Natural killer cell (primary cell): ENCODE data around the gene DUSP22. TPM values are rescaled to one million over a fixed set of nuclear protein-coding genes. Genes with fewer than 3 reads are reported as not detected.

Experiments
- ATAC-seq, 3 donors: fragments of 150-1000 bp in 2 of 3; fragments of 200-7000 bp in 1 of 3; cut with Tn5 transposase; 1 replicate in 1 of 3; 2 replicates in 2 of 3; pipeline ENCODE4 v1.10.0; 2021; ENCODE audit warnings: mild to moderate bottlenecking in 2 of 3, moderate library complexity in 2 of 3
- DNase-seq, 2 donors: peaks; one replicate each; pipeline versions ENCODE4 v3.0.0 to v3.0.0-alpha.2; 2013 to 2021; ENCODE audit warnings: mixed read lengths in 1 of 2
- H3K27ac ChIP-seq: one replicate; pipeline ENCODE4 v1.5.1; 2013; ENCODE audit warnings: mild to moderate bottlenecking, low read length
- H3K27me3 ChIP-seq: one replicate; pipeline ENCODE4 v1.6.1; 2013; ENCODE audit warnings: low read length; ENCODE audit not compliant: control insufficient read depth, insufficient read depth
- H3K36me3 ChIP-seq: one replicate; pipeline ENCODE4 v1.6.1; 2013; ENCODE audit warnings: low read length; ENCODE audit not compliant: control insufficient read depth, insufficient read depth
- H3K4me1 ChIP-seq: one replicate; pipeline ENCODE4 v1.6.1; 2013; ENCODE audit warnings: low read length; ENCODE audit not compliant: control insufficient read depth, insufficient read depth
- H3K4me3 ChIP-seq: one replicate; pipeline ENCODE4 v1.5.1; 2013; ENCODE audit warnings: low read length
- H3K9me3 ChIP-seq: one replicate; pipeline ENCODE4 v1.6.1; 2013; ENCODE audit warnings: low read length; ENCODE audit not compliant: control insufficient read depth, insufficient read depth
- H3K27ac Mint-ChIP-seq, 2 donors: one replicate each; pipeline ENCODE4 v1.8.0; 2022; ENCODE audit warnings: mild to moderate bottlenecking in 2 of 2, mixed read lengths in 2 of 2, moderate library complexity in 1 of 2
- H3K27me3 Mint-ChIP-seq, 2 donors: one replicate each; pipeline ENCODE4 v1.8.0; 2022; ENCODE audit warnings: low read depth in 2 of 2, mixed read lengths in 2 of 2
- H3K36me3 Mint-ChIP-seq: one replicate; pipeline ENCODE4 v1.8.0; 2022; ENCODE audit warnings: mixed read lengths
- H3K4me1 Mint-ChIP-seq, 2 donors: one replicate each; pipeline ENCODE4 v1.8.0; 2022; ENCODE audit warnings: mixed read lengths in 2 of 2
- H3K4me3 Mint-ChIP-seq: one replicate; pipeline ENCODE4 v1.8.0; 2022; ENCODE audit warnings: mild to moderate bottlenecking, moderate library complexity, mixed read lengths
- H3K9me3 Mint-ChIP-seq, 2 donors: one replicate each; pipeline ENCODE4 v1.8.0; 2022; ENCODE audit warnings: mixed read lengths in 2 of 2
- WGBS: methylation state at CpG from one replicate; pipeline ENCODE4 v1.1.7; 2013; ENCODE audit warnings: missing lambda C conversion rate; ENCODE audit not compliant: insufficient coverage; 5-methylcytosine and 5-hydroxymethylcytosine counted together
- intact Hi-C: fragments of 100-400 bp; cut with micrococcal nuclease; formaldehyde crosslinking; loops from one replicate; pipeline ENCODE4 v1.14.2; 2022
- total RNA-seq, 4 donors: library from RNA; stranded (reverse); fragments of 120-200 nt in 1 of 4; gene quantifications; one replicate each; pipeline versions ENCODE4 v1.2.3 to v1.2.4, GENCODE V29; 2013 to 2022
- TF ChIP-seq, protein P1 (sequence below): fragments of 200-600 bp; IDR thresholded peaks from one replicate; pipeline ENCODE4 v1.8.0; 2022; ENCODE audit warnings: antibody characterized with exemption

DUSP22 gene
- total RNA-seq, 3 donors from 2014 or later (not counting 1 experiment from before 2014, with no cell fraction given) = 50.4 to 61.5 (median 56.6) TPM

GRCh38 chr6:353642-354614 lies 61.6 kb downstream of the DUSP22 start:
- H3K4me3 Mint-ChIP-seq = no peak overlapping the region
- no peak for ATAC-seq
- TF ChIP-seq, protein P1, sequence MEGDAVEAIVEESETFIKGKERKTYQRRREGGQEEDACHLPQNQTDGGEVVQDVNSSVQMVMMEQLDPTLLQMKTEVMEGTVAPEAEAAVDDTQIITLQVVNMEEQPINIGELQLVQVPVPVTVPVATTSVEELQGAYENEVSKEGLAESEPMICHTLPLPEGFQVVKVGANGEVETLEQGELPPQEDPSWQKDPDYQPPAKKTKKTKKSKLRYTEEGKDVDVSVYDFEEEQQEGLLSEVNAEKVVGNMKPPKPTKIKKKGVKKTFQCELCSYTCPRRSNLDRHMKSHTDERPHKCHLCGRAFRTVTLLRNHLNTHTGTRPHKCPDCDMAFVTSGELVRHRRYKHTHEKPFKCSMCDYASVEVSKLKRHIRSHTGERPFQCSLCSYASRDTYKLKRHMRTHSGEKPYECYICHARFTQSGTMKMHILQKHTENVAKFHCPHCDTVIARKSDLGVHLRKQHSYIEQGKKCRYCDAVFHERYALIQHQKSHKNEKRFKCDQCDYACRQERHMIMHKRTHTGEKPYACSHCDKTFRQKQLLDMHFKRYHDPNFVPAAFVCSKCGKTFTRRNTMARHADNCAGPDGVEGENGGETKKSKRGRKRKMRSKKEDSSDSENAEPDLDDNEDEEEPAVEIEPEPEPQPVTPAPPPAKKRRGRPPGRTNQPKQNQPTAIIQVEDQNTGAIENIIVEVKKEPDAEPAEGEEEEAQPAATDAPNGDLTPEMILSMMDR = no peak
- Histone ChIP-seq H3K4me3 (no peak overlapping the region), H3K36me3 (peaks cover 7% of the 10 kb centered on the region), H3K27me3 (no peaks in the 10 kb centered on the region), H3K9me3 (no peaks in the 10 kb centered on the region), H3K4me1 (peaks cover 28% of the 10 kb centered on the region), H3K27ac (no peak overlapping the region)
- intact Hi-C loops = no loop called here
- H3K27me3 Mint-ChIP-seq = no peaks in the 10 kb centered on the region
- no peak for DNase-seq
- H3K9me3 Mint-ChIP-seq = no peaks in the 10 kb centered on the region
- WGBS = 89% methylated on average over 18 of the region's 18 CpGs
- H3K4me1 Mint-ChIP-seq = peaks cover 13 to 37% of the 10 kb centered on the region in 2 donors
- peaks cover 6% of the 10 kb centered on the region for H3K36me3 Mint-ChIP-seq
- peak overlapping the region in 1 of 2 donors; percentile 15 for H3K27ac Mint-ChIP-seq

- peaks cover 5% of the 10 kb centered on the region for H3K36me3 ChIP-seq
- no peak overlapping the region for H3K27ac ChIP-seq
- H3K4me3 ChIP-seq = no peak overlapping the region
- H3K9me3 Mint-ChIP-seq = no peaks in the 10 kb centered on the region
- 93% methylated on average over 15 of the region's 15 CpGs for WGBS
- H3K36me3 Mint-ChIP-seq = peaks cover 6% of the 10 kb centered on the region
- no peak overlapping the region for H3K27ac Mint-ChIP-seq
- intact Hi-C loops = no loop called here
- TF ChIP-seq, protein P1 = no peak
- H3K4me1 Mint-ChIP-seq = peaks cover 18 to 43% of the 10 kb centered on the region in 2 donors
- no peaks in the 10 kb centered on the region for H3K9me3 ChIP-seq
- no peaks in the 10 kb centered on the region for H3K27me3 Mint-ChIP-seq
- DNase-seq (no peak), ATAC-seq (no peak)
- peaks cover 36% of the 10 kb centered on the region for H3K4me1 ChIP-seq
- H3K27me3 ChIP-seq = no peaks in the 10 kb centered on the region
- no peak overlapping the region for H3K4me3 Mint-ChIP-seq
Observed at GRCh38 chr6:354631-355280, 62.5 kb downstream of the DUSP22 start.

GRCh38 chr6:355373-356208 lies 63.3 kb downstream of the DUSP22 start:
- 88% methylated on average over 9 of the region's 9 CpGs for WGBS
- Mint-ChIP-seq H3K4me1 (peaks cover 18 to 43% of the 10 kb centered on the region in 2 donors), H3K4me3 (no peak overlapping the region), H3K36me3 (no peaks in the 10 kb centered on the region), H3K9me3 (no peaks in the 10 kb centered on the region), H3K27me3 (no peaks in the 10 kb centered on the region), H3K27ac (peak overlapping the region in 1 of 2 donors; percentile 14)
- H3K4me3 ChIP-seq = no peak overlapping the region
- no peak for ATAC-seq
- intact Hi-C loops = no loop called here
- no peaks in the 10 kb centered on the region for H3K9me3 ChIP-seq
- peaks cover 3% of the 10 kb centered on the region for H3K36me3 ChIP-seq
- no peak overlapping the region for H3K27ac ChIP-seq
- TF ChIP-seq, protein P1 = no peak
- H3K4me1 ChIP-seq = peaks cover 38% of the 10 kb centered on the region
- no peaks in the 10 kb centered on the region for H3K27me3 ChIP-seq
- no peak for DNase-seq
